Measurements from ENCODE around the gene SYNRG.

- TF ChIP-seq, protein P1, sequence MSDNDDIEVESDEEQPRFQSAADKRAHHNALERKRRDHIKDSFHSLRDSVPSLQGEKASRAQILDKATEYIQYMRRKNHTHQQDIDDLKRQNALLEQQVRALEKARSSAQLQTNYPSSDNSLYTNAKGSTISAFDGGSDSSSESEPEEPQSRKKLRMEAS (IDR thresholded peaks at IDR 0.05; ENCODE audit: insufficient read depth, insufficient read length): no peak
- TF ChIP-seq CTCF (IDR thresholded peaks at IDR 0.05; ENCODE audit: extremely low read depth in 1 of 2, insufficient read depth in 1 of 2, low read depth in 1 of 2, low read length in 2 of 2) (no peak), POLR2A (IDR thresholded peaks at IDR 0.05; ENCODE audit: low read depth, low read length) (no peak), POLR2AphosphoS5 (IDR thresholded peaks at IDR 0.05; ENCODE audit: insufficient read depth, low read depth, low read length) (no peak), EZH2 (IDR thresholded peaks at IDR 0.05; ENCODE audit: borderline replicate concordance, low read depth, low read length, severe bottlenecking) (no peak), FOS (IDR thresholded peaks at IDR 0.05; ENCODE audit: borderline replicate concordance, insufficient read depth, low read length) (no peak)
These were observed 42.1 kb downstream of the SYNRG start for GRCh38 chr17:37567137-37567536.

Measured in endothelial cell of umbilical vein (primary cell).